Astrocyte (in vitro differentiated cells and primary cell): ENCODE results near the gene ADAMTS17. TPM values are rescaled to one million over a fixed set of nuclear protein-coding genes. Genes with fewer than 3 reads are reported as not detected.

Experiments
- DNase-seq: peaks from one replicate; pipeline ENCODE4 v3.0.0-alpha.2; 2010; ENCODE audit warnings: low read depth
- FAIRE-seq: peaks from 2 replicates; lab custom pipeline; 2011; peaks lifted over from hg19 to GRCh38; lab: Jason Lieb, UNC
- H2AFZ ChIP-seq: 2 replicates; pipeline ENCODE4 v1.6.0; 2012; ENCODE audit warnings: low read depth, low read length, inconsistent platforms
- H3K27ac ChIP-seq: 2 replicates; pipeline ENCODE4 v1.5.1; 2011; ENCODE audit warnings: low read depth, low read length, inconsistent platforms
- H3K27me3 ChIP-seq: 2 replicates; pipeline ENCODE4 v1.6.0; 2011; ENCODE audit warnings: low read length, inconsistent platforms; ENCODE audit not compliant: insufficient read depth
- H3K36me3 ChIP-seq: 2 replicates; pipeline ENCODE4 v1.5.1; 2011; ENCODE audit warnings: low read length, inconsistent platforms; ENCODE audit not compliant: insufficient read depth
- H3K4me1 ChIP-seq: 2 replicates; pipeline ENCODE4 v1.5.1; 2011; ENCODE audit warnings: low read length, inconsistent platforms; ENCODE audit not compliant: insufficient read depth
- H3K4me2 ChIP-seq: 2 replicates; pipeline ENCODE4 v1.6.0; 2012; ENCODE audit warnings: low read length, inconsistent platforms
- H3K4me3 ChIP-seq: 2 replicates; pipeline ENCODE4 v1.5.1; 2011; ENCODE audit warnings: low read depth, mild to moderate bottlenecking, low read length, inconsistent platforms; ENCODE audit not compliant: insufficient read depth
- H3K79me2 ChIP-seq: 2 replicates; pipeline ENCODE4 v1.6.0; 2012; ENCODE audit warnings: mild to moderate bottlenecking, low read length, inconsistent platforms; ENCODE audit not compliant: insufficient read depth
- H3K9ac ChIP-seq: 2 replicates; pipeline ENCODE4 v1.6.0; 2012; ENCODE audit warnings: mild to moderate bottlenecking, low read length, inconsistent platforms
- H3K9me3 ChIP-seq: 2 replicates; pipeline ENCODE4 v1.5.1; 2012; ENCODE audit warnings: low read depth, mild to moderate bottlenecking, low read length, inconsistent platforms; ENCODE audit not compliant: insufficient read depth
- H4K20me1 ChIP-seq: 2 replicates; pipeline ENCODE4 v1.6.0; 2012; ENCODE audit warnings: low read length, inconsistent platforms; ENCODE audit not compliant: insufficient read depth
- H3K27ac Mint-ChIP-seq: one replicate; pipeline ENCODE4 v1.8.0; 2021; ENCODE audit warnings: mild to moderate bottlenecking, mixed read lengths; ENCODE audit not compliant: unreplicated experiment
- H3K27me3 Mint-ChIP-seq: one replicate; pipeline ENCODE4 v1.8.0; 2021; ENCODE audit warnings: low read depth, mixed read lengths; ENCODE audit not compliant: unreplicated experiment
- H3K36me3 Mint-ChIP-seq: one replicate; pipeline ENCODE4 v1.8.0; 2021; ENCODE audit warnings: low read depth, mixed read lengths; ENCODE audit not compliant: unreplicated experiment
- H3K4me1 Mint-ChIP-seq: one replicate; pipeline ENCODE4 v1.8.0; 2021; ENCODE audit warnings: low read depth, mixed read lengths; ENCODE audit not compliant: unreplicated experiment
- H3K4me3 Mint-ChIP-seq: one replicate; pipeline ENCODE4 v1.8.0; 2021; ENCODE audit warnings: mild to moderate bottlenecking, moderate library complexity, mixed read lengths; ENCODE audit not compliant: unreplicated experiment
- H3K9me3 Mint-ChIP-seq: one replicate; pipeline ENCODE4 v1.8.0; 2021; ENCODE audit warnings: mild to moderate bottlenecking, mixed read lengths; ENCODE audit not compliant: unreplicated experiment
- CTCF ChIP-seq: IDR thresholded peaks from 2 replicates; pipeline ENCODE4 v1.5.1; 2011; ENCODE audit warnings: low read depth, mild to moderate bottlenecking, inconsistent platforms, low read length, moderate library complexity; ENCODE audit not compliant: insufficient read depth
- EZH2 ChIP-seq: IDR thresholded peaks from 2 replicates; pipeline ENCODE4 v1.6.1; 2012; ENCODE audit warnings: mild to moderate bottlenecking, low read length, inconsistent platforms; ENCODE audit not compliant: insufficient read depth
- total RNA-seq: library from RNA; stranded (reverse); gene quantifications from 2 replicates; pipeline ENCODE4 v1.2.1, GENCODE V29; 2021

The ADAMTS17 gene
- total RNA-seq, 1 donor from 2014 or later: 0.27 TPM

- H3K4me2 ChIP-seq: no peak overlapping the region
- no peak for FAIRE-seq
- Mint-ChIP-seq H3K27ac (no peak overlapping the region), H3K36me3 (no peaks in the 10 kb centered on the region), H3K27me3 (peaks cover 36% of the 10 kb centered on the region), H3K4me3 (no peak overlapping the region), H3K9me3 (peaks cover 12% of the 10 kb centered on the region), H3K4me1 (peaks cover 7% of the 10 kb centered on the region)
- no peak for DNase-seq
- no peak overlapping the region for H3K4me3 ChIP-seq
- H3K79me2 ChIP-seq: no peaks in the 10 kb centered on the region
- H3K4me1 ChIP-seq: peaks cover 5% of the 10 kb centered on the region
- no peaks in the 10 kb centered on the region for H4K20me1 ChIP-seq
- no peak for TF ChIP-seq EZH2
- TF ChIP-seq CTCF: no peak
- H3K27ac ChIP-seq: no peak overlapping the region
- H3K36me3 ChIP-seq: no peaks in the 10 kb centered on the region
- H3K9ac ChIP-seq: no peak overlapping the region
- no peak overlapping the region for H2AFZ ChIP-seq
- peaks cover 3% of the 10 kb centered on the region for H3K27me3 ChIP-seq
- H3K9me3 ChIP-seq: no peaks in the 10 kb centered on the region
Observed at GRCh38 chr15:100134586-100134985, 207.2 kb downstream of the ADAMTS17 start.

DNA sequence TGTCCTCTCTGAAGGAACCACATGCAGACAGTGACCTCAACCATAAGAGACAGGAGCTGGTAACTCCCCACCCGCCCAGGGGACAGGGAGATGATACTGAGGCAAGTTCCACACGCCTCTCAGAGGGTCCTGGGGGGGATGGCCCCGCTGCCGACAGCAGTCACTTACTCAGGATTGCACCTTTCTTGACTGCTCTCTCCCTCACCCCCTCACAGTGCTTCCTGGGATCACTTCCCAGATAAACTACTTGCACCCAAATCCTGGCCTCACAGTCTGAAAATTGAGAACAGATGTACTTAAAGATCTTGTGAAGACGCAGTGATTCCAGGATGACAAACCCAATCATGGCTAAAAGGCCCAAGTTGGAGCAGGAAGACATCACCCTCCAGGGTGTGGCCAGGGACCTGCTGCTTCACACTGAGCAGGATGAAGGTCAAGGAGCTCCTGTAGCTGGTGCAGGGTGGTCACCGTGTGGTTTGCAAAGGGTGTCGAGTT, 207.6 kb downstream of the ADAMTS17 start:
- no peak overlapping the region for H3K4me3 Mint-ChIP-seq
- peaks cover 5% of the 10 kb centered on the region for H3K4me1 ChIP-seq
- peaks cover 36% of the 10 kb centered on the region for H3K27me3 Mint-ChIP-seq
- no peaks in the 10 kb centered on the region for H3K36me3 ChIP-seq
- TF ChIP-seq CTCF (no peak), EZH2 (no peak)
- H3K9me3 ChIP-seq: no peaks in the 10 kb centered on the region
- no peak overlapping the region for H3K4me3 ChIP-seq
- FAIRE-seq (no peak), DNase-seq (no peak)
- no peaks in the 10 kb centered on the region for H4K20me1 ChIP-seq
- H3K4me2 ChIP-seq: no peak overlapping the region
- H3K9me3 Mint-ChIP-seq: peaks cover 12% of the 10 kb centered on the region
- H3K36me3 Mint-ChIP-seq: no peaks in the 10 kb centered on the region
- H3K9ac ChIP-seq: no peak overlapping the region
- no peak overlapping the region for H2AFZ ChIP-seq
- no peak overlapping the region for H3K27ac Mint-ChIP-seq
- H3K27ac ChIP-seq: no peak overlapping the region
- peaks cover 3% of the 10 kb centered on the region for H3K27me3 ChIP-seq
- no peaks in the 10 kb centered on the region for H3K79me2 ChIP-seq
- peaks cover 7% of the 10 kb centered on the region for H3K4me1 Mint-ChIP-seq

DNA sequence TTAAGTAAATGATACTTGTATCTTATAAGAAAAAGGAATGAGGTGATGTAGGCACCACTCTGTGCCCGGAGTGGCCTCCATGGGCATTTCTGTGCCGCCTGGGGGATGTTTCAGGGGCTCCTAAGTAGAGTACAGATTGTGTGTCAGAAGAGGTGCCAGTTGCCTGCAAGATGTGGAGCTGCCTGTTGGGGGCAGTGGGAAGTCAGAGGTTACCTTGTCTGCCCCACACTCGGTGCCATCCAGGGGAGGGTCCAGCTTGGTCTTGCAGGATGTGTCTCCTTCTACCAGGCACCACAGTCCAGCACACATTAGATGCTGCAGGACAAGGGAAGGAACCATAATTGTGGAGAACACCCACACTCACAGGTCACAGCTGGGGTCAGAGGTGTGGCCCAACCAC, 208.8 kb downstream of the ADAMTS17 start:
- no peak overlapping the region for H3K4me3 Mint-ChIP-seq
- no peak overlapping the region for H3K4me2 ChIP-seq
- DNase-seq: no peak
- H3K27me3 ChIP-seq: peaks cover 3% of the 10 kb centered on the region
- H3K27ac ChIP-seq: no peak overlapping the region
- no peaks in the 10 kb centered on the region for H3K9me3 ChIP-seq
- H3K27ac Mint-ChIP-seq: no peak overlapping the region
- no peak overlapping the region for H3K9ac ChIP-seq
- H3K36me3 Mint-ChIP-seq: peaks cover 2% of the 10 kb centered on the region
- peaks cover 7% of the 10 kb centered on the region for H3K4me1 Mint-ChIP-seq
- no peak for FAIRE-seq
- H3K27me3 Mint-ChIP-seq: peaks cover 40% of the 10 kb centered on the region
- peaks cover 15% of the 10 kb centered on the region for H3K9me3 Mint-ChIP-seq
- H3K4me3 ChIP-seq: no peak overlapping the region
- H3K79me2 ChIP-seq: no peaks in the 10 kb centered on the region
- H3K4me1 ChIP-seq: peaks cover 5% of the 10 kb centered on the region
- no peaks in the 10 kb centered on the region for H3K36me3 ChIP-seq
- TF ChIP-seq EZH2 (no peak), CTCF (no peak)
- no peaks in the 10 kb centered on the region for H4K20me1 ChIP-seq
- no peak overlapping the region for H2AFZ ChIP-seq
